ENCODE results near the gene TCP11.

The TCP11 gene

DNA sequence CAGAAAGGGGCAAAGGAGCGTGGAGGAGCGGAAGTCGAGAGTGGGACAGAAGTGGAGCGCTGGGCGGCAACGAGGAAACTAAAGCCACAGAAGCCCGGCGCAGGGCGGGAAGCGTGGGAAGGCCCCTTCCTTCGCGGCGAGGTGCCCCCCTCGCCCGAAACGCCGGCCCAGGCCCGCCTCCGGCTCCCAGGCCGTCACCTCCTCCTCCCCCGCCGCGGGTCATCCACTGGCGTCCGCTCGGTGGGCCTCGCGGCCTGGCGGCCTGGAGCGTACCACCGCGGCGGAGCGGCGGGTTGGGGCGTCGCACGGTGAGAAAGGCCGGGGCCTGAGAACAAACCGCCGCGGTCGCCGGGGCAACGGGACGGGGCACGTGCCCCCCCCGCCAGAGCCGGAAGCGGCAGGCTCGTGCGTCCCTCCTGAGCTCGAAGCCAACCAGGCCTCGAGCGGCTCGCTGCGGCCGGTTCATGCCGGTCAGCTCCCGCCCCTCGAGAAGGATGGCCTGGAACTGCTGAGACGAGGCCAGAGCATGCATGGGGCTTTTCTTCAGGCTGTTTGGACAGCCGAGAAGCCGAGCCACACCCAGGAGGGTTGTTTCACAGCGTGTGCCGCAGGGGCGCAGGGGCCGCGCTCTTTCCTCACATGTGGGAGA, at the start of gene TCP11:
TCP11 (minus strand) TSS at position 333 of the 649 bp plus-strand sequence. CDS start 469 bp downstream, outside the sequence.
- DNase-seq = no peak

DNA sequence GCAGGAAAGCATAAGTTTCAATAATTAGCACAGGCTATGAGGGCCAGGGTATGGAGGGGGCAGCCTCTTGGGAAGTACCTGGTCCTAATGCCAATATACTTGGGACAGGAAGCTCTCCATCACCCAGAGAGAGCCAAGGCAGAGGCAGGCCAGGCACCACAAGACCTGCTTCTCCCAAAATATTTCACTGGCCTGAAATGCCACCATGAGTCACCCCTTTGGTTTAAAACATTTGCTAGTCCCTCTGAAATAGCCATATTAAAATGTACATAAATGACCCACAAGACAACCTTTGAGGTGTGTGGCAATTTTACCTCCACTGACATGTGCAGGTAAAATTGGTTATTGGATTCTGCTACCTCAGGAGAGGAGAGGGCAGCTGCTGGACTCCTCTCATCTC, 49.2 kb upstream of the TCP11 start:
- no peak for DNase-seq

DNA sequence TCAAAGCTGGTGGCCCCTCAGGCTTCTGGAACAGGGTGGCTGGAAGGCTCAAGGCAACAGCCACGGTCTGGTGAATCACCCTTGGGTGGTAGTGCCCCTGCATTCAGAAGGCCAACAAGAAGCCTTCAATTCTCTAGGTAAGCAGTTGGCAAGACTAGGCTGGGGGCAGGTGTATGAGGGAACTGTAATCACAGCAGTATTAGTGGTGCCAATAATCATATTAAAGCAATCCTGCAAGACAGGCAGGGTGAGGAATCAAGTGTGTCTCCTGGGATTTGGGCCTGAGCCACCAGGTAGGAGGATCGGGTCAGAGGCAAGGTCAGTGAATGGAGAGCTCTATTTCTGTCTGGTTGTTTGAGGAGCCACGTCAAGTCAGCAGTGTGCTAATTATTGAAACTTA, 47.7 kb upstream of the TCP11 start:
- DNase-seq = no peak

DNA sequence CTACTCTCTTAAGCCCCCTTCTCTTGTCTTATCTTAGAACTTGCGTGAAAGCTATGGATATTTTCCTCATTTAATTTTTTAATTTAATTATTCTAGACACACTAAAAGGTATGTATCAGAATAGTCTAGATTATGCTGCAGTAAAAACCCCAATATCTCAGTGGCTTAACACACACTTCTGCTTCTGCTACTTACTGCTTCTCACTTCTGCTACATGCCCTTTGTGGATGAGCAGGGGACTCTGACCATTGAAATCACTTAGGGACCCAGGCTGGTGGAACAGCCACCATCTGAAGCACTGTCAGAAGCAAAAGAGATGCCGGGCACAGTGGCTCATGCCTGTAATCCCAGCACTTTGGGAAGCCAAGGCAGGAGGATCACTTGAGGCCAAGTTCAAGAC, 45.4 kb upstream of the TCP11 start:
- DNase-seq = no peak

DNA sequence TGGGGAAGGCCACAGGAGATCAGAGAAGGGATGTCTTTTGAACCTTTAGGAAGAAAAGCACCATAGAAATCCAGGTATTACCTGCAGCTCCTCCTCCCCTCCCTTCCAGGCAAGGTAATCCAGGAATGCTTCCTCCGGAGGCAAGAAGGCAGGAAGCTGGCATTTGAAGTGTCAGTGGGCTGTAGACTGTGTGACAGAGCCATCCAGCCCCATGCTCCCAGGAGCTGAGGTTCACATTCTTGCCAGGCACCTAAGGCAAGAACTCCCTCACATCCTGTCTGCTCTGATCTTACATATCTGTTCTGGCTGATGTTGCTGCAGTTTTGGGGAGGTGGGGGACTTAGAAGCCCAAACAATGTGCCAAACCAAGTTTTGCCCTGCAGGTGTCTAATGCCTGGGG, 44.8 kb upstream of the TCP11 start:
- no peak for DNase-seq

DNA sequence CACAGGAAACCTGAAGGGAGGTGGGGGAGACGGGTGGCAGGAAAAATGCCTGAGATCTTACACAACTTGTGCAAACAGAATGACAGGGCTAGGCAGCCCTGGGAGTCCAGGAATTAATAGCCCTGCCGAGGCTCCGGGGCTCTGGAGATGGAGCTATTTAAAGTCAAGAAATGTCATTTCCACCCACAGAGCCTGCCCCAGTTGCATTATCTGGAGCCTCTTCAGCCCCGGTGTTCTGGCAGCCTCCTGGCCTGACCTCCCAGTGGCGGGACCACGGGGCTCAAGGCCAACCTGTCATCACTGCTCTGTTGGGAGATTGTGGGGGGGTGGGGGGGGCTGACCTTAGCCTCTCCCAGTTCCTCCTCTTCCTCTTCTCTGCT, 44.2 kb upstream of the TCP11 start:
- no peak for DNase-seq

DNA sequence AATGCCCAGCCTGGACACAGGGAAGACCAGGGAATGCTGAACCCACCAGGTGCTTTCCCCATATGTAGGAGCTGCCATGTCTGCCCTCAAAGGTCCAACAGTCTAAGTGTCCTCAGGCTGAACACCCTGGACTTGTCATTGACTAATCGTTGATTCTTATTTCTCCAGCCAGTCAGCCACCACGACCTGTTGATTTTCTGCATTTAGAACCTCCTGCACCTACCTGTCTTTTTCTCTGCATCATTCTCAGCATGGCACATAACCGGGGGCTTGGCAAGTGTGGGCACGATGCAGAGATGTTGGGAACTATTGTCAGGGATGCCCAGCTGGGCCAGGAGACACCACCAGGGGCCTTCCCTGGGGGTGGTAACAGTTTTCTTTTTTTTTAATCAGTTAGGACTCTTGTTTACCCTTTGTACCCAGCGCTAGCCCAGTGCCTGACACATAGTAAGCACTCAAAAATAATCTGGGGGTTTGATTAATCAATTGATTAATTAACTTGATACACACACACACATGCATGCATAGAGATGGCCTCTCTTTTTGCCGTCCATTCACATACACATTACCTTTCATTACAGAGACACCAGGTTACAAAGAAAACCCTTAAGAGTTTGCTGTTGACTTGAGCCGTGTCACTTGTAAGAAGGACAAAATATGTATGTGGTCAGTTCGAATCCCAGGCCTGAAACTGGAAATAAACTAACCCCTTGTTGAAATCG, 43.6 kb upstream of the TCP11 start:
- no peak for DNase-seq

DNA sequence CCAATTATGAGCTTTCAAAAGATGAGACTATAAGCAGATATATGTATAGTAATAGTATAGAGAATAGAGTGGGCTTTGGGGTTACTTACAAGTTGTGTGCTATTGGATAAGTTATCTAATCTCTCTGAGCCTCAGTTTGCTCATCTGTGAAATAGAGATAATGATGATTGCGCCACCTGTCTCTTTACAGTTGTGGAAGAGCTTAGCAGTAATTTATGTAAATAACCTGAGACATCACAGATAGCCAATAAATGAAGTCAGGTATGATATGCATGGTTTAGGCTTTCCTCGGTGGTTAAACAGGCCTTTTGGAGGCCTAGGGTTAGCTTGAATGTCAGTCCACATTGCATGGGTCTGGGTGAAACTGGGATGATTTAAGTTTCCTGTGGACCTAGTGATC, 42.8 kb upstream of the TCP11 start:
- DNase-seq = no peak

DNA sequence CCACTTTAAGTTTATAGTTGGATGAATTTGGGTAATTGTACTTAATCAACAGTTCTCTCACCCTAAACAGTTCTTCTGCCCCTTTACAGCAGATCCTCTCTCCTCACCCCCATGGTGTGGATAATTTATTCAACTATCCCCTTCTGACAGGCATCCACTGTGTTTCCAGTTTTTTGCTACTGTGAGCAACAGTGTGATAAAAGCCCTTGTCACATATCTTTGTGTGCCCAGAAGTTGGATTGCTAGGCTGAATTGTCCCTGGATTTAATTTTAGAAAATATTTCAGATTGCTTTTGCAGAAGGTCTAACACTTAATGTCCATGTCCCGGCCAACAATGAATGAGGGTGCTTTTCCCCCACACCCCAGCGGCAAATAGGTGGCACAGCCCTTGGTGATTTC, 42.1 kb upstream of the TCP11 start:
- DNase-seq = no peak

DNA sequence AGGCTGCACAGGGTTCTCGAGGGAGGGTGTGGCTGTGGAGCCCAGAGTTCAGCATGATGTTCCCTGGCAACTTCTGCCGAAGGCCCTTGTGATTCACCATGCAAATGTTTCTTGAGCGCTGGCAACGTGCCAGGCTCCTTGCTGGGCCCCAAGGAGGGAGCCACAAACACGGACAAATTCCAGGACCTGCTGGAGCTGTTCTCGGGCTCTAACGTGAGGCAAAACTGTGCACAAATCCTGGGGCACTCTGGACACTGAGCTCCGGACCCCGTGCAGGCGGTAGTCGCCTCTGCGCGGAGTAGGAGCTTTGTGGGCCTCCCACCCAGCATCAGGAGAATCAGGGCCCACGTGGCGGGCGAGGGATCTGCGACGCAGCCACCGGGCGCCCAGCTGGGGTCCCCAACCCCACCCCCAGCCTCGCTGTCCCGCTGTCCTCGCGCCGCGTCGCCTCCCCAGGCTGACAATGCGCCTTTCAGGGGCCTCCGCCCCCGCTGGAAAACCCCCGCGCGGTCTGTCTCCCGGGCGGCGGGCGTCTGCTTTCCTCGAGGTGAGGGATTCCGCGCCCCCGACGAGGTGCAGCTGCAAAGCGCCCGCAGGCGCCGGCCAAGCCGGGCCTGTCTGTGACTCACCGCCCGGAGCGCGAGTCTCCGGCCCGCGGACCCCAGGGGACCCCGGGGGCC, 40.9 kb upstream of the TCP11 start:
- no peak for DNase-seq

DNA sequence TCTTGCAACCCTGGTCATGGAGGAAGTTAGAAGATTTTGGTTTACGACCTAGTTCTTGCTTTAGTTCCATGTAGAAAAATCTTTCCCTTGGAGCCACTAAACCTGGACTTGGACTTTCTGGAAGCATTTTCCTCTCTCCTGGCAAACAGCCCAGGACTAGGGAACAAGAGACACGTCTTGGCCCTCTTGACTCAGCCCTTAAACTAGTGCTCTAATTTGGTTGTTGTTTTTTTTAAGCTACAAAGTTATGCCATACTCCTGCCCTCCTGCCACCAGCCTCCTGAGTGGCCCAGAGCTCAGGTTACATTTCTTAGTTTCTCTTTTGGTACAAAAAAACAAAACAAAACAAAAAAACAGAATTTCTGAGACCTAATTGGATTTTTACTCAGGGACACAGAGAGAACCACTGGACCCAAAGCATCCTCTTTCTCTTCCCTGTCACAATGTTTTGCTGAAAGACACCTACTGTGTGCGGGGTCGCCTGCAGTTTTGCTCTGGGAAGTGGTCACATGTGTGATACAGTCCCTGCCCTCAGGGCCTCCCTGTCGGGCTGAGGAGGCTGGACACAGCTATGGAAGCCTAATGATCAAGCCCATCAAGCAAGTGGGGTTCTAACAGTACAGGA, 40.3 kb upstream of the TCP11 start:
- no peak for DNase-seq

DNA sequence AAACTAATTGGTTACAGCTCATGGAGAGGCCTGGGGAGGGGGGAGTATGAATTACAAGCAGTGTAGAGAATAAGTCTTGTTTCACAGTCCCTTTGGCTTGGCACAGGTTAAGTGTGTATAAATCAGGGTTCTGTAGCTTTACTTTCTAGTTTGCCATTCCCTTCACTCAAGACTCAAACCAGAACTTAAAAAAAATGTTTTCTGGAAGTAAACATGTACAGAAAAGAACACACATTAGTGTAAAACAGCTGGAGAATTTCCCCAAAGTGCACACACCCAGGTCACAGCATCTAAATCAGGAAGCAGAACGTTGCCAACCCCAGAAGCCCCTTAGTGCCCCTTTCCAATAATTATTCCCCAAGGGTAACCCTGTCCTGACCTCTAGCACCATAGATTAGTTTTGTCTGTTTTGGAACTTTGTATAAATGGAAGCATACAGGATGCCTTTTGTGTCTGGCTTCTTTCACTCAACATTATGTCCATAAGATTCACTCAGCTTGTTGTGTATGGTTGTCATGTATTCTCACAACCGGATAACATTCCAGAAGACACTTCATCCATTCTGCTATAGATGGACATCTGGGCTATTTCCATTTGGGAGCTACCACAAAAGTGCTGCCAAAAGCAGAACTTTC, 38.9 kb upstream of the TCP11 start:
- no peak for DNase-seq

DNA sequence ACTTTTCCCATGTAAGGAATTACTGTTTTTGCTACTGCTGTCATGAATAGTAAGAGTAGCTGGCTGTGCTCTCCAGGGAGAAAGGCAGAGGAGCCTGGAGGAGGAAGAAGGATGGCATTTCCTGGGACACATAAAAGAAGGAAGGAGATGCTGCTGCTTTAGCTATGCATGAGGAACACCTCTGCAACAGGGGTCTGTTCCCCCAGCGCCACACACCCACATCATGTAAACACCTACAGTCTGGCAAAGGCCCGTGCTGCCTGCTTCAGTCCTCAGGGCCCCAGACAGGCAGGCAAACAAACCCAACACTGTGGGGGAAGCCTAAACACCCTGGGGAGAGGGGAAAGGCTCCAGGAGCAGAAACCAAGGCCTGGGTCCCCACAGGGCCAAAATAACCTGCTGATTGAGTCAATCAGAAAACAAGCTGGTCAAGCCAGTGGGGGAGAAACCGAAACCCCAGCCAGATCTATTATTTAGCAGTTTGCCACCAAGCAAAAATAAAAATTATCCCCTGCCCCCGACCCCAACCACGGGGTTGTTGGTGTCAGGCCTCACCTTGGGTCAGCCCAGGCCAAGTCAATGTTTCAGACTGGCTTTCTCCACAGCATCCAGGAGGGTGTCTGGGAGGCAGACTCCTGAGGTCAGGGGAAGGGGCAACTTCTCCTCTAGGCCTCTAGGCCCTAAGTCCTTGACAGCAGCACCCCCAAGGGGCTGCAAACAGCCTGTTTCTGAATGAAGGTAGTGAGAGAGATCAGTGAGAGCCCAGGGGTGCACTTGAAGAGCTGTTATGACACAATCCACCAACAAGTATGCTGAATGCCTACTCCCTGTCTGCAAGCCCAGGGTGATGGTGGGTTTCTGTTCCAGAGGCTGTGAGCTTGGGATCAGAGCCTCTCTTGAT, 38.0 kb upstream of the TCP11 start:
- DNase-seq = no peak

DNA sequence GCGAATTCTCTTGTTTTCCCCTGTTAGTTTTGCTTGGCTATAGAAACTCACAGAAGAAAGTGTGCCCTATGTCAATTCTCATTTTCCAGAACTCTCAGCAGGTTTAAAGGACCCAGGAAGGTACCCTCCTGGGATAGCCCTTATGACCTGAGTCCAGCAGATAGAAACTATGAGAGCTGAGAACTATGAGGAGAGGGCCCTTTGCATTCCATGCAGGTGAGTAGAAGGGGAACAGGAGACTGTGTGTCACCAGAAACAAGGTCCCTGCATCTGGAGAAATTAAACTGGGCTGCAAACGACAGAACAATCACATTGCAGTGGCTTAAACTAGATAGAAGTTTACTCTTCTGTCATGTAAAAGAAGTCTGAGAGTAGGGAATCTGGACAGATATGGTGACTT, 36.9 kb upstream of the TCP11 start:
- no peak for DNase-seq

DNA sequence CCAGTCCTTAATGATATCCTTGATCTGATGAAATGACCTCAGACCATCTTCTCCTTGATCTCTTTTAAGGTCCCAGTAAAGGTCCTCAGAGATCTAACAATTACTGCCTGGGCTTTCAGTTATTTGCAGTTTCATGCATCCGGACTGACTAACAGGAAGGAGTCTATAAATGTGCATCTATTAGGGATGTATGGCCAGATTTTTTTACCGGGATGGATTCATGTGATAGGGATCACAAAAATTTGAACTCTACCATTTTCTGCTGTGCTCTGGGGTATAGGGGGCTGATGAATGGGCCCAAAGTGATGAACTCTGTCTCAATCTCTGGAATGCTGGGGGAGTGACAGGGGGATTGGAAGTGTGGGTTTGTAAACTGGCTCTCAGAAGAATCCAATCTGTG, 36.5 kb upstream of the TCP11 start:
- DNase-seq = no peak

DNA sequence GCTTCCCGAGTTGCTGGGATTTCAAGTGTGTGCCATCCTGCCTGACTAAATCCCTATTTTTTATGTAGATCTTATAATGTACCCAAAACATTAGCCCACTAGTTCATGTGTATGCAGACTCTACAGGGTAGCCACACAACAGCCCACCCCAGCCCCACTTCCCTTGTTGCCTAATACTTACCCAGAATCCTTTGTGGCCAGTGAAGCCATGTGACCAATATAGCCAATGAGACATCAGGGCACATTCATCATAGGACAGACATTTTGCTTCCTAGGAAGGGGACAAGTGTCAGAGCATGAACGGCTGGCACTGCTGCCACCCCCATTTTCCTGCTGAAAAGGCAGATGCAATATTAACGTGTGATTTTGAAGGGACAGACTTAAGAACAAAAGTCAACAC, 36.0 kb upstream of the TCP11 start:
- no peak for DNase-seq

DNA sequence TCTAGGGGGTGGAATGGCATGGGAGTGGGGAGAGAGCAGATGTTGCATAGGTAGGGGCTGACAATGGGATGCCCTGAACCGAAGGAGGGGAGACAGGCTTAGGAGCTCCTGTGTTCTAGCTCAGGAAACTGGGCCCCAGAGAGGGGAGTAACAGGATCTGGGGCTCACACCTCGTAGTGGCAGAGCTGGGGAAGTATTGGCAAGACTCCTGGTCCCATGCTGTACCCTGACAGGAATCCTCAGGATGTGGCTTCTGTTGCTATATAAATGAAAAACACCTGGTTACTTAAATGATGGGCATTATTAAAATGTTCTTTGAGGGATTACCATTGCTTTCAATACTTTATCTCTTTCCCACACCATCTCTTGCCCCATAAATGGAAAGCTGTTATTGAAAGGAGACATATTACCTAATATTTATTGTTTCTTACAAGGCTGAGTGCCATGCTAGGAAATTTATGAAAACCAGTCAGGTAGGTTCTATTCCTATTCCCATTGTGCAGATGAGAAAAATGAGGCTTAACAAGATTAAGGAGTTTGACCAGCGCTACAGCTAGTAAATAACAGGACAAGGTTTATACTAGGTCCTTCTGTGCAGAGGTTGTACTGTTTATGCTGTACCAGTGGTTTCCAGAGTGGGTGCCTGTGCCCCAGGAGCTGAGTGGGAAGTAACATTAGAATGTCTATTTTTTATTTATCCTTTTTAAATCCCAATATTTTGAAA, 35.3 kb upstream of the TCP11 start:
- DNase-seq = no peak

DNA sequence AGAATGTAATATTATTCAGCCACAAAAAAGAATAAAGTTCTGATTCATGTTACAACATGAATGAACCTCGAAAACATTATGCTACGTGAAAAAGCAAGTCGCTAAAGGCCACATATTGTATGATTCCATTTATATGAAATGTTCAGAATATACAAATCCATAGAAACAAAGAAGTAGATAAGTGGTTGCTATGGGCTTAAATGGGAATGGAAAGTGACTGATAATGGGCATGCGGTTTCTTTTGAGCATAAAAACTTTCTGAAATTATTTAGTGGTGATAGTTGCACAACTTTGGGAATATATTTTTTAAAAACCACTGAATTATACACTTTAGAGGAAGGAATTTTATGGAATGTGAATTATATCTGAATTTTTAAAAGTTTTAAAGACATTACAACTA, 33.4 kb upstream of the TCP11 start:
- DNase-seq = no peak

DNA sequence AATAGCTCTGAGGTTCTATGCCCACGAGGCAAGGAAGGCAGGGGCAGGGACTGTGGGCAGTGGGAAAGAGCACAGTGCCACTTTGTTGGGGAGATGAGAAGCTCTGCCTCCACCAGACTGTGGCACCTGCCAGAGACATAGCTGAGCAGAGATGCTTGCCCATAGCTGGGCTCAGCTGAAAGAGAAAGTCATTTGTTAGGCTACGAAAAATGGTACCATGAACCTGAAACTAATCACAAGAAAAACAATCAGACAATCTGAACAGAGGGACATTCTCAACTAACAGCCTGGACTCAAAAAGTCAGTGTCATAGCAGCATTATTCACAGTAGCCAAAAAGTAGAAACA, 32.9 kb upstream of the TCP11 start:
- no peak for DNase-seq

DNA sequence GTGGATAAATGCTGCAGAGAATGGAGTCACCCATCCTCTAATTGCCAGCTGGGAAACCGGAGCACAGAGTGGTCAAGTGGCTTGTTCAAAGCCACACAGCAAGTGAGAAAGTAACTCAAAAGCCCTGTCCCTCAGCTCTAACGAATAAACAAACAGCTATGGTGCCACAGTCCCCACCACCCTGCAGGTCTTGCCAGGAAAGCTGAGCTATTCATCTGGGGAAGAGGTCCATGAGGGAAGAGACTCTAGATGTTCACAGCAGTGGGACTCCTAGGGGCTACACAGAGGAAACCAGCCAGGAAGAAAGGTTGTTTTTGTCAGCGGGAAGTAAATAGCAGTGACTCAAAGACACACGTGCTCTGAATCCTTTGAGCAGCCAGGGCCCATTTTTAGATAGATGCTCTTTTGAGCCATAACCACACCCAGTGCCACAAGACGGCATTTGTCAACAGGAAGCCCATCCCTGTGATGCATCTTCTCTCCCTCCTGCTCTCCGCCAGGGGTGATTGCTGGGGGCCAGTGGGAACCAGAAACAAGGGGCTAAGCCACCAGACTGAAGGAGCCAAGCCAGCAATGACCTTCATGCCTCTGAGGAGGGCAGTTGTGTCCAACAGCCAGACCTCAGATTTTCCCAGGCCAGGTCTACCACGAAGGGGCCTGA, 32.4 kb upstream of the TCP11 start:
- no peak for DNase-seq

DNA sequence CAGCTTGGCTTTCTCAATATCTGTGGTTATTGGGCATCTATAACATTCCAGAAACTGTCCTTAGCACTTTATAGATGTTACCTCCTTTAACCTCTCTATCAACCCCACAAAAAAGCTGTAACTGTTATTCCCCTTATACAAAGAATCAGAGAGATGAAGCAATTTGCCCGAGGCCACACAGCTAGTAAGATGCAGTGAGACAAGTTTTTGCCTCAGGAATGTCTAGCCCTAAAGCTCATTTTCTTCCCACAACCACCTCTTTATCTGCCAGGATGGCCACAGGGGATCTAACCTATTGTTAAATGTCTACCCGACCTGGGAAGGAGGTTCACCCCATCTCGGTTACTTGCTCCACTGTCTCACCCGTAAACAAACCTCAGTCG, 31.9 kb upstream of the TCP11 start:
- no peak for DNase-seq
